Activated CD8-positive, alpha-beta T cell treated with anti-CD3 and anti-CD28 coated beads, Interleukin-2, amount 10 ng/mL, durations not matched to agents 7 days and 5 days (primary cell): Measurements from ENCODE around the gene FSCB. TPM values are rescaled to one million over a fixed set of nuclear protein-coding genes. Genes with fewer than 3 reads are reported as not detected.

Experiments
- ATAC-seq: fragments of 150-1000 bp; cut with Tn5 transposase; one replicate; pipeline ENCODE4 v1.10.0; 2021; ENCODE audit warnings: moderate library complexity
- CTCF ChIA-PET: fragments of 350-600 bp; sonication (Branson Sonifier 250); formaldehyde crosslinking; loops from one replicate; lab custom pipeline; 2021; ENCODE audit warnings: antibody characterized with exemption; lab: Charles Lee
- POLR2A ChIA-PET: fragments of 350-600 bp; sonication (Branson Sonifier 250); formaldehyde crosslinking; loops from one replicate; lab custom pipeline; 2021; ENCODE audit warnings: antibody characterized with exemption; lab: Charles Lee
- DNase-seq: peaks from one replicate; pipeline ENCODE4 v3.0.0-alpha.2; 2020
- H3K27ac Mint-ChIP-seq: one replicate; pipeline ENCODE4 v1.8.0; 2021; ENCODE audit warnings: mild to moderate bottlenecking, mixed read lengths
- H3K27me3 Mint-ChIP-seq: one replicate; pipeline ENCODE4 v1.8.0; 2021; ENCODE audit warnings: low read depth, mixed read lengths
- H3K36me3 Mint-ChIP-seq: one replicate; pipeline ENCODE4 v1.8.0; 2021; ENCODE audit warnings: low read depth, mixed read lengths
- H3K4me1 Mint-ChIP-seq: one replicate; pipeline ENCODE4 v1.8.0; 2021; ENCODE audit warnings: low read depth, mixed read lengths
- H3K4me3 Mint-ChIP-seq: one replicate; pipeline ENCODE4 v1.8.0; 2021; ENCODE audit warnings: mild to moderate bottlenecking, mixed read lengths
- H3K9me3 Mint-ChIP-seq: one replicate; pipeline ENCODE4 v1.8.0; 2022; ENCODE audit warnings: mixed read lengths; ENCODE audit not compliant: insufficient read depth
- total RNA-seq, 2 experiments: library from RNA; stranded (reverse); gene quantifications; one replicate each; pipeline ENCODE4 v1.2.3, GENCODE V29; 2021

Gene FSCB
- total RNA-seq, 2 experiments from 2014 or later: not detected

GRCh38 chr14:44477953-44478352 lies 29.1 kb downstream of the FSCB start:
- H3K27me3 Mint-ChIP-seq: no peaks in the 10 kb centered on the region
- peaks cover 13% of the 10 kb centered on the region for H3K9me3 Mint-ChIP-seq
- POLR2A ChIA-PET: no interaction called here
- ATAC-seq (no peak), DNase-seq (no peak)
- no peaks in the 10 kb centered on the region for H3K4me1 Mint-ChIP-seq
- H3K4me3 Mint-ChIP-seq: no peak overlapping the region
- CTCF ChIA-PET: no interaction called here
- no peak overlapping the region for H3K27ac Mint-ChIP-seq
- no peaks in the 10 kb centered on the region for H3K36me3 Mint-ChIP-seq

GRCh38 chr14:44468771-44469170 lies 38.3 kb downstream of the FSCB start:
- ATAC-seq: no peak
- no peaks in the 10 kb centered on the region for H3K9me3 Mint-ChIP-seq
- POLR2A ChIA-PET: no interaction called here
- H3K27ac Mint-ChIP-seq: no peak overlapping the region
- H3K4me3 Mint-ChIP-seq: no peak overlapping the region
- CTCF ChIA-PET: no interaction called here
- no peaks in the 10 kb centered on the region for H3K36me3 Mint-ChIP-seq
- H3K4me1 Mint-ChIP-seq: no peaks in the 10 kb centered on the region
- H3K27me3 Mint-ChIP-seq: no peaks in the 10 kb centered on the region
- DNase-seq: no peak

- Mint-ChIP-seq H3K4me3 (no peak overlapping the region), H3K4me1 (no peaks in the 10 kb centered on the region), H3K9me3 (peaks cover 6% of the 10 kb centered on the region), H3K27me3 (no peaks in the 10 kb centered on the region), H3K36me3 (no peaks in the 10 kb centered on the region), H3K27ac (no peak overlapping the region)
- no peak for ATAC-seq
- no peak for DNase-seq
- ChIA-PET POLR2A (no interaction called here), CTCF (no interaction called here)
Measured at GRCh38 chr14:44463356-44464004, 43.6 kb downstream of the FSCB start.

- peaks cover 10% of the 10 kb centered on the region for H3K9me3 Mint-ChIP-seq
- ATAC-seq (no peak), DNase-seq (no peak)
- H3K4me1 Mint-ChIP-seq: no peaks in the 10 kb centered on the region
- no peak overlapping the region for H3K27ac Mint-ChIP-seq
- ChIA-PET CTCF (no interaction called here), POLR2A (no interaction called here)
- H3K4me3 Mint-ChIP-seq: no peak overlapping the region
- H3K36me3 Mint-ChIP-seq: no peaks in the 10 kb centered on the region
- H3K27me3 Mint-ChIP-seq: no peaks in the 10 kb centered on the region
Measured at GRCh38 chr14:44462381-44462780, 44.7 kb downstream of the FSCB start.

- CTCF ChIA-PET: no interaction called here
- peaks cover 12% of the 10 kb centered on the region for H3K9me3 Mint-ChIP-seq
- no peak overlapping the region for H3K4me3 Mint-ChIP-seq
- no peaks in the 10 kb centered on the region for H3K36me3 Mint-ChIP-seq
- no peaks in the 10 kb centered on the region for H3K4me1 Mint-ChIP-seq
- POLR2A ChIA-PET: no interaction called here
- no peak for ATAC-seq
- no peak overlapping the region for H3K27ac Mint-ChIP-seq
- no peak for DNase-seq
- H3K27me3 Mint-ChIP-seq: no peaks in the 10 kb centered on the region
Measured at GRCh38 chr14:44461811-44462210, 45.3 kb downstream of the FSCB start.
